ENCODE measurements around the gene HPSE2.

HPSE2 gene

GRCh38 chr10:98456686-98457482, 778.8 kb downstream of the HPSE2 start:
- Histone ChIP-seq H3K4me3 (replicated peaks; ENCODE audit: low read depth, low read length) (no peak overlapping the region), H3K36me3 (ENCODE audit: control insufficient read depth, insufficient read depth, low read length) (no peaks in the 10 kb centered on the region), H3K27me3 (replicated peaks; ENCODE audit: control insufficient read depth, insufficient read depth, low read length) (no peaks in the 10 kb centered on the region)
- DNase-seq (ENCODE audit: extremely low read depth, insufficient read length): no peak
- TF ChIP-seq, protein P1, sequence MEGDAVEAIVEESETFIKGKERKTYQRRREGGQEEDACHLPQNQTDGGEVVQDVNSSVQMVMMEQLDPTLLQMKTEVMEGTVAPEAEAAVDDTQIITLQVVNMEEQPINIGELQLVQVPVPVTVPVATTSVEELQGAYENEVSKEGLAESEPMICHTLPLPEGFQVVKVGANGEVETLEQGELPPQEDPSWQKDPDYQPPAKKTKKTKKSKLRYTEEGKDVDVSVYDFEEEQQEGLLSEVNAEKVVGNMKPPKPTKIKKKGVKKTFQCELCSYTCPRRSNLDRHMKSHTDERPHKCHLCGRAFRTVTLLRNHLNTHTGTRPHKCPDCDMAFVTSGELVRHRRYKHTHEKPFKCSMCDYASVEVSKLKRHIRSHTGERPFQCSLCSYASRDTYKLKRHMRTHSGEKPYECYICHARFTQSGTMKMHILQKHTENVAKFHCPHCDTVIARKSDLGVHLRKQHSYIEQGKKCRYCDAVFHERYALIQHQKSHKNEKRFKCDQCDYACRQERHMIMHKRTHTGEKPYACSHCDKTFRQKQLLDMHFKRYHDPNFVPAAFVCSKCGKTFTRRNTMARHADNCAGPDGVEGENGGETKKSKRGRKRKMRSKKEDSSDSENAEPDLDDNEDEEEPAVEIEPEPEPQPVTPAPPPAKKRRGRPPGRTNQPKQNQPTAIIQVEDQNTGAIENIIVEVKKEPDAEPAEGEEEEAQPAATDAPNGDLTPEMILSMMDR (IDR thresholded peaks at IDR 0.05; ENCODE audit: insufficient read depth, low read length, poor library complexity, severe bottlenecking): no peak

DNA sequence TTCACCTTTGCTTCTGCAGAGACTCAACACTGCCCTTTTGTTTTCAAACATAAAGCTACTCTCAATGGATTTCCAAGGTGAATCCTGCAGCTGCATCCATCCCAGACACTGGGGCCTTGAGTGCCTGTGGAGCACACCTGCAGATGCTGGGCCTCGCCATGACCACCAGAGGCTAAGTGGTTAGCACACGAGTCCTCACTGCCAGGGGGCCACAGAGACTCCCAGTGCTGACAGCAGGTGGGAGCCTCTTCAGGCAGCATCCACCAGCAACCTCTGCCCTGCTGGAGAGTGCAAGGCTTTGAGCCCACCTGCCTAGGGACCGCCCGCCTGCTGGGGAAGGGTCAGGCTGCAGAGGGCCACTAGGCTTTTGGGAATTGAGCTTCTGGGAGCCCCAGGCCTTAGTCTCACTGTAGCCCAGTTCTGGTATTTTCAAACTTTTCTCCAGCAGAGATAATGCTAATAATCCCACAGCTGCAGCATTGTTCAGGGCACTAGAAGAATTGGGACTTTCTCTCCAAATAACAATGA, 779.5 kb downstream of the HPSE2 start:
- TF ChIP-seq, protein P1 (IDR thresholded peaks at IDR 0.05; ENCODE audit: insufficient read depth, low read length, poor library complexity, severe bottlenecking): no peak

GRCh38 chr10:98453729-98454128, 781.9 kb downstream of the HPSE2 start:
- Histone ChIP-seq H3K36me3 (ENCODE audit: control insufficient read depth, insufficient read depth, low read length) (no peaks in the 10 kb centered on the region), H3K27me3 (replicated peaks; ENCODE audit: control insufficient read depth, insufficient read depth, low read length) (no peaks in the 10 kb centered on the region), H3K4me3 (replicated peaks; ENCODE audit: low read depth, low read length) (no peak overlapping the region)
- DNase-seq (ENCODE audit: extremely low read depth, insufficient read length): no peak
- TF ChIP-seq, protein P1 (IDR thresholded peaks at IDR 0.05; ENCODE audit: insufficient read depth, low read length, poor library complexity, severe bottlenecking): no peak

More for the DNA sequence above, 779.5 kb downstream of the HPSE2 start:
- Histone ChIP-seq H3K27me3 (replicated peaks; ENCODE audit: control insufficient read depth, insufficient read depth, low read length) (no peaks in the 10 kb centered on the region), H3K36me3 (ENCODE audit: control insufficient read depth, insufficient read depth, low read length) (no peaks in the 10 kb centered on the region), H3K4me3 (replicated peaks; ENCODE audit: low read depth, low read length) (no peak overlapping the region)
- DNase-seq (ENCODE audit: extremely low read depth, insufficient read length): no peak

GRCh38 chr10:98450618-98451017, 785.0 kb downstream of the HPSE2 start:
- Histone ChIP-seq H3K36me3 (ENCODE audit: control insufficient read depth, insufficient read depth, low read length) (no peaks in the 10 kb centered on the region), H3K4me3 (replicated peaks; ENCODE audit: low read depth, low read length) (no peak overlapping the region), H3K27me3 (replicated peaks; ENCODE audit: control insufficient read depth, insufficient read depth, low read length) (no peaks in the 10 kb centered on the region)
- TF ChIP-seq, protein P1 (IDR thresholded peaks at IDR 0.05; ENCODE audit: insufficient read depth, low read length, poor library complexity, severe bottlenecking): no peak
- no peak for DNase-seq (ENCODE audit: extremely low read depth, insufficient read length)

DNA sequence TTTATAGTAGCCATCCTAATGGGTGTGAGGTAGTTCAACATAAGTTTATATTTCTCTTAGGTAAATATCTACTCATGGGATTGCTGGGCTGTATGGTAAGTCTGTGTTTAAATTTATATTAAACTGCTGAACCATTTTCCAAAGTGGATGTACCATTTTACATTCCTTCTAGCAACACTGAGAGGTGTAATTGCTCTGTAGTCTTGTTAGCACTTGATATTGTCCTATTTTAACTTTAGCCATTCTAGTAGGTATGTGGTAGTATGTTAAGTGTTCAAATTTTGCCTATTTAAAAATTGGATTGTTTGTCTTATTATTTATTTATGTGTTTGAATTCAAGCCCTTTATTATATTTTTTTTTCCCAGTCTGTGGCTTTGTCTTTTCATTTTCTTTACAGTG, 786.4 kb downstream of the HPSE2 start:
- TF ChIP-seq, protein P1 (IDR thresholded peaks at IDR 0.05; ENCODE audit: insufficient read depth, low read length, poor library complexity, severe bottlenecking): no peak
- DNase-seq (ENCODE audit: extremely low read depth, insufficient read length): no peak
- H3K27me3 ChIP-seq (replicated peaks; ENCODE audit: control insufficient read depth, insufficient read depth, low read length): no peaks in the 10 kb centered on the region
- H3K4me3 ChIP-seq (replicated peaks; ENCODE audit: low read depth, low read length): no peak overlapping the region
- peaks cover 8% of the 10 kb centered on the region for H3K36me3 ChIP-seq (ENCODE audit: control insufficient read depth, insufficient read depth, low read length)

Measured in GM06990 (cell line).